Suprapubic skin (tissue), 4 donors: Measurements from ENCODE around the gene CHST5.
"Not testable (repeated sequence)": the region's sequence is repeated elsewhere in the genome, so short reads cannot be mapped to it uniquely, and the experiment has no call there.

Experiments used
- CTCF ChIP-seq, 2 donors: fragments of 200-600 bp in 1 of 2; fragments of 450-650 bp in 1 of 2; sonication (generic) in 1 of 2; IDR thresholded peaks; one replicate each; pipeline ENCODE4 v1.5.1; 2016 to 2019; ENCODE audit warnings: antibody characterized with exemption in 2 of 2, mild to moderate bottlenecking in 1 of 2, moderate library complexity in 1 of 2
- EP300 ChIP-seq: sonication (generic); formaldehyde crosslinking; IDR thresholded peaks from one replicate; pipeline ENCODE4 v1.6.1; 2017; ENCODE audit warnings: antibody characterized with exemption
- POLR2A ChIP-seq, 2 donors: fragments of 450-650 bp; IDR thresholded peaks; one replicate each; pipeline ENCODE4 v1.6.1; 2017; ENCODE audit warnings: antibody characterized with exemption in 2 of 2, mild to moderate bottlenecking in 2 of 2, moderate library complexity in 2 of 2
- POLR2AphosphoS5 ChIP-seq, 3 donors: sonication (generic); formaldehyde crosslinking; IDR thresholded peaks; one replicate each; pipeline ENCODE4 v1.6.1; 2017; ENCODE audit warnings: antibody characterized with exemption in 3 of 3

- not testable (repeated sequence) for TF ChIP-seq CTCF (IDR thresholded peaks at IDR 0.05); POLR2A (IDR thresholded peaks at IDR 0.05); EP300; POLR2AphosphoS5 (IDR thresholded peaks at IDR 0.05)
Observed at GRCh38 chr16:75545879-75546278, 10.0 kb upstream of the CHST5 start.
